Liver (tissue), 9 donors: ENCODE results near the gene GTPBP6. TPM values are rescaled to one million over a fixed set of nuclear protein-coding genes. Genes with fewer than 3 reads are reported as not detected.

Source experiments
- DNase-seq: peaks from one replicate; pipeline ENCODE4 v3.0.0-alpha.2; 2017; ENCODE audit warnings: low spot score
- H3K27ac ChIP-seq, 2 donors: one replicate each; pipeline ENCODE4 v1.7.0; 2013; ENCODE audit warnings: inconsistent platforms in 2 of 2, low read length in 2 of 2, control low read depth in 1 of 2, low read depth in 1 of 2, mild to moderate bottlenecking in 1 of 2
- H3K27me3 ChIP-seq, 4 donors: one replicate each; pipeline versions ENCODE4 v1.6.1 to v1.7.0; 2013; ENCODE audit warnings: low read length in 3 of 4, inconsistent platforms in 1 of 4, mild to moderate bottlenecking in 1 of 4, moderate library complexity in 1 of 4; ENCODE audit not compliant: control insufficient read depth in 4 of 4, insufficient read depth in 4 of 4
- H3K36me3 ChIP-seq, 4 donors: one replicate each; pipeline versions ENCODE4 v1.6.1 to v1.7.0; 2013; ENCODE audit warnings: low read length in 3 of 4, mild to moderate bottlenecking in 3 of 4, low read depth in 1 of 4, moderate library complexity in 1 of 4; ENCODE audit not compliant: control insufficient read depth in 4 of 4, insufficient read depth in 3 of 4
- H3K4me1 ChIP-seq, 4 donors: one replicate each; pipeline versions ENCODE4 v1.6.1 to v1.7.0; 2013; ENCODE audit warnings: low read length in 3 of 4, mild to moderate bottlenecking in 3 of 4, moderate library complexity in 1 of 4; ENCODE audit not compliant: control insufficient read depth in 4 of 4, insufficient read depth in 4 of 4
- H3K4me3 ChIP-seq, 3 donors: one replicate each; pipeline versions ENCODE4 v1.6.1 to v1.7.0; 2013; ENCODE audit warnings: low read length in 3 of 3, control low read depth in 1 of 3, low read depth in 1 of 3, mild to moderate bottlenecking in 1 of 3
- H3K9ac ChIP-seq, 2 donors: one replicate each; pipeline ENCODE4 v1.7.0; 2013; ENCODE audit warnings: low read length in 2 of 2, mild to moderate bottlenecking in 2 of 2, moderate library complexity in 2 of 2, control low read depth in 1 of 2, low read depth in 1 of 2
- H3K9me3 ChIP-seq, 4 donors: one replicate each; pipeline versions ENCODE4 v1.6.1 to v1.7.0; 2013; ENCODE audit warnings: low read length in 3 of 4; ENCODE audit not compliant: control insufficient read depth in 4 of 4
- EGR1 ChIP-seq, 2 donors: IDR thresholded peaks; 2 replicates each; pipeline ENCODE4 v1.6.1; 2016 to 2018; ENCODE audit warnings: antibody characterized with exemption in 2 of 2, low read depth in 2 of 2
- FOXA1 ChIP-seq: IDR thresholded peaks from 2 replicates; pipeline ENCODE4 v1.6.1; 2016; ENCODE audit warnings: antibody characterized with exemption
- FOXA2 ChIP-seq: IDR thresholded peaks from 2 replicates; pipeline ENCODE4 v1.6.1; 2016; ENCODE audit warnings: antibody characterized with exemption
- GABPA ChIP-seq, 2 donors: IDR thresholded peaks in 1 of 2; conservative IDR thresholded peaks in 1 of 2; 2 replicates each; pipeline ENCODE4 v1.6.1; 2016; ENCODE audit warnings: antibody characterized with exemption in 2 of 2, mild to moderate bottlenecking in 1 of 2, moderate library complexity in 1 of 2
- HNF4A ChIP-seq, 2 donors: conservative IDR thresholded peaks; 2 replicates each; pipeline ENCODE4 v1.6.1; 2016; ENCODE audit warnings: antibody characterized with exemption in 2 of 2, mild to moderate bottlenecking in 2 of 2
- HNF4G ChIP-seq: IDR thresholded peaks from 2 replicates; pipeline ENCODE4 v1.6.1; 2016; ENCODE audit warnings: antibody characterized with exemption
- JUND ChIP-seq, 2 donors: IDR thresholded peaks; 2 replicates each; pipeline ENCODE4 v1.6.1; 2016; ENCODE audit warnings: antibody characterized with exemption in 2 of 2
- NR2F2 ChIP-seq: IDR thresholded peaks from 2 replicates; pipeline ENCODE4 v1.6.1; 2016; ENCODE audit warnings: antibody characterized with exemption
- RAD21 ChIP-seq, 2 donors: IDR thresholded peaks; 2 replicates each; pipeline ENCODE4 v1.6.1; 2016; ENCODE audit warnings: antibody characterized with exemption in 2 of 2, mild to moderate bottlenecking in 2 of 2
- RXRA ChIP-seq, 2 donors: IDR thresholded peaks; 2 replicates each; pipeline ENCODE4 v1.6.1; 2017 to 2018; ENCODE audit warnings: antibody characterized with exemption in 2 of 2, mild to moderate bottlenecking in 1 of 2
- SP1 ChIP-seq: IDR thresholded peaks from 2 replicates; pipeline ENCODE4 v1.6.1; 2018; ENCODE audit warnings: antibody characterized with exemption, mild to moderate bottlenecking
- TAF1 ChIP-seq: conservative IDR thresholded peaks from 2 replicates; pipeline ENCODE4 v1.6.1; 2016; ENCODE audit warnings: antibody characterized with exemption, mild to moderate bottlenecking
- YY1 ChIP-seq: IDR thresholded peaks from 2 replicates; pipeline ENCODE4 v1.6.1; 2016; ENCODE audit warnings: antibody characterized with exemption, mild to moderate bottlenecking
- WGBS: extraction: QIAGEN DNeasy Blood & Tissue Kit; methylation state at CpG from one replicate; pipeline ENCODE4 v1.1.7; 2013; 5-methylcytosine and 5-hydroxymethylcytosine counted together
- polyA plus RNA-seq, 2 donors: library from polyadenylated mRNA; stranded (reverse) in 1 of 2; unstranded in 1 of 2; fragments of 200-250 nt in 1 of 2; fragments of >200 nt in 1 of 2; fragmentation: Nextera tagmentation in 1 of 2; extraction: Ambion mirVana in 1 of 2; gene quantifications; one replicate each; pipeline versions ENCODE4 v1.2.1 to v1.2.3, GENCODE V29; 2013 to 2015
- total RNA-seq, 2 donors: library from RNA; depleted of rRNA; stranded (reverse); fragments of >200 nt; gene quantifications; one replicate each; pipeline ENCODE4 v1.2.3, GENCODE V29; 2014
- TF ChIP-seq, protein P1 (sequence below): IDR thresholded peaks from 2 replicates; pipeline ENCODE4 v1.6.1; 2016; ENCODE audit warnings: antibody characterized with exemption
- TF ChIP-seq, protein P2 (sequence below): fragments of 150-350 bp; IDR thresholded peaks from 2 replicates; pipeline ENCODE4 v1.5.1; 2017; ENCODE audit warnings: improper control_type of control experiment, low read depth, low read length; ENCODE audit not compliant: missing input control
- TF ChIP-seq, protein P3 (sequence below): IDR thresholded peaks from 2 replicates; pipeline ENCODE4 v1.6.1; 2016; ENCODE audit warnings: antibody characterized with exemption
- TF ChIP-seq, protein P4 (sequence below): IDR thresholded peaks from 2 replicates; pipeline ENCODE4 v1.6.1; 2016; ENCODE audit warnings: antibody characterized with exemption, mild to moderate bottlenecking
- TF ChIP-seq, protein P5 (sequence below): IDR thresholded peaks from 2 replicates; pipeline ENCODE4 v1.6.1; 2016; ENCODE audit warnings: antibody characterized with exemption
- donor health status: healthy.
- donor health status: healthy.
- donor health status: healthy.
- donor health status: healthy.
- donor health status: healthy.

GTPBP6 gene
- total and polyA plus RNA-seq, 4 donors: 11.3 to 29.2 (median 16.6) TPM

DNA sequence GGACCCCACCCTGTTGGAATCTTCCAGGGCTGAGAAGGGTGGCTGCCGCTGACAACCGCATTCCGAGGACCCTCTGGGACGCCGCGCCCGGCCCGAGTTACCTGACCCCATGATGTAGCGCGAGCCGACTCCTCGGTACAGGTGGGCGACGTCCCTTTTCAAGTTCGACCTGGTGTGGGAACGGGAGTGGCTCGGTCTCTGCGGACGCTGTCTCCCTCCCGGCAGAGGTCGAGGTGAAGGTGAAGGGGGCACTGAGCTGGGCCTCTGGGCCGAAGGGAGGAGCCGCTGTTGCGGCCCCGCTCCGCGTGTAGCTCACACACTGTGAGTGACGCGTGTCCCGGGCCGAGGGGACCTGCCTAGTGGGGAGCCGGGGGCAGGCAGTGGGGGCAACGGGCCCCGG is 4.5 kb downstream of the GTPBP6 start:
- H3K27ac ChIP-seq: no peak overlapping the region
- no peak for DNase-seq
- 98% methylated on average over 34 of the region's 34 CpGs for WGBS
- peaks cover 0 to 2% (median 0%) of the 10 kb centered on the region in 4 donors for H3K4me1 ChIP-seq
- no peak overlapping the region for H3K9ac ChIP-seq
- no peak overlapping the region for H3K4me3 ChIP-seq
- TF ChIP-seq YY1 (no peak), FOXA2 (no peak), TAF1 (no peak), RXRA (IDR thresholded peaks at IDR 0.05) (no peak), NR2F2 (no peak), HNF4G (no peak), GABPA (IDR thresholded peaks at IDR 0.05 in 1 of 2, conservative IDR thresholded peaks at IDR 0.05 in 1 of 2) (no peak), RAD21 (IDR thresholded peaks at IDR 0.05) (no peak), FOXA1 (no peak), HNF4A (conservative IDR thresholded peaks at IDR 0.05) (no peak), EGR1 (IDR thresholded peaks at IDR 0.05; ENCODE audit: low read depth in 2 of 2) (no peak), JUND (IDR thresholded peaks at IDR 0.05) (no peak), SP1 (no peak)
- TF ChIP-seq, protein P1, sequence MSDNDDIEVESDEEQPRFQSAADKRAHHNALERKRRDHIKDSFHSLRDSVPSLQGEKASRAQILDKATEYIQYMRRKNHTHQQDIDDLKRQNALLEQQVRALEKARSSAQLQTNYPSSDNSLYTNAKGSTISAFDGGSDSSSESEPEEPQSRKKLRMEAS: no peak
- TF ChIP-seq, protein P2, sequence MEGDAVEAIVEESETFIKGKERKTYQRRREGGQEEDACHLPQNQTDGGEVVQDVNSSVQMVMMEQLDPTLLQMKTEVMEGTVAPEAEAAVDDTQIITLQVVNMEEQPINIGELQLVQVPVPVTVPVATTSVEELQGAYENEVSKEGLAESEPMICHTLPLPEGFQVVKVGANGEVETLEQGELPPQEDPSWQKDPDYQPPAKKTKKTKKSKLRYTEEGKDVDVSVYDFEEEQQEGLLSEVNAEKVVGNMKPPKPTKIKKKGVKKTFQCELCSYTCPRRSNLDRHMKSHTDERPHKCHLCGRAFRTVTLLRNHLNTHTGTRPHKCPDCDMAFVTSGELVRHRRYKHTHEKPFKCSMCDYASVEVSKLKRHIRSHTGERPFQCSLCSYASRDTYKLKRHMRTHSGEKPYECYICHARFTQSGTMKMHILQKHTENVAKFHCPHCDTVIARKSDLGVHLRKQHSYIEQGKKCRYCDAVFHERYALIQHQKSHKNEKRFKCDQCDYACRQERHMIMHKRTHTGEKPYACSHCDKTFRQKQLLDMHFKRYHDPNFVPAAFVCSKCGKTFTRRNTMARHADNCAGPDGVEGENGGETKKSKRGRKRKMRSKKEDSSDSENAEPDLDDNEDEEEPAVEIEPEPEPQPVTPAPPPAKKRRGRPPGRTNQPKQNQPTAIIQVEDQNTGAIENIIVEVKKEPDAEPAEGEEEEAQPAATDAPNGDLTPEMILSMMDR: no peak
- TF ChIP-seq, protein P3, sequence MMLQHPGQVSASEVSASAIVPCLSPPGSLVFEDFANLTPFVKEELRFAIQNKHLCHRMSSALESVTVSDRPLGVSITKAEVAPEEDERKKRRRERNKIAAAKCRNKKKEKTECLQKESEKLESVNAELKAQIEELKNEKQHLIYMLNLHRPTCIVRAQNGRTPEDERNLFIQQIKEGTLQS: no peak
- TF ChIP-seq, protein P4, sequence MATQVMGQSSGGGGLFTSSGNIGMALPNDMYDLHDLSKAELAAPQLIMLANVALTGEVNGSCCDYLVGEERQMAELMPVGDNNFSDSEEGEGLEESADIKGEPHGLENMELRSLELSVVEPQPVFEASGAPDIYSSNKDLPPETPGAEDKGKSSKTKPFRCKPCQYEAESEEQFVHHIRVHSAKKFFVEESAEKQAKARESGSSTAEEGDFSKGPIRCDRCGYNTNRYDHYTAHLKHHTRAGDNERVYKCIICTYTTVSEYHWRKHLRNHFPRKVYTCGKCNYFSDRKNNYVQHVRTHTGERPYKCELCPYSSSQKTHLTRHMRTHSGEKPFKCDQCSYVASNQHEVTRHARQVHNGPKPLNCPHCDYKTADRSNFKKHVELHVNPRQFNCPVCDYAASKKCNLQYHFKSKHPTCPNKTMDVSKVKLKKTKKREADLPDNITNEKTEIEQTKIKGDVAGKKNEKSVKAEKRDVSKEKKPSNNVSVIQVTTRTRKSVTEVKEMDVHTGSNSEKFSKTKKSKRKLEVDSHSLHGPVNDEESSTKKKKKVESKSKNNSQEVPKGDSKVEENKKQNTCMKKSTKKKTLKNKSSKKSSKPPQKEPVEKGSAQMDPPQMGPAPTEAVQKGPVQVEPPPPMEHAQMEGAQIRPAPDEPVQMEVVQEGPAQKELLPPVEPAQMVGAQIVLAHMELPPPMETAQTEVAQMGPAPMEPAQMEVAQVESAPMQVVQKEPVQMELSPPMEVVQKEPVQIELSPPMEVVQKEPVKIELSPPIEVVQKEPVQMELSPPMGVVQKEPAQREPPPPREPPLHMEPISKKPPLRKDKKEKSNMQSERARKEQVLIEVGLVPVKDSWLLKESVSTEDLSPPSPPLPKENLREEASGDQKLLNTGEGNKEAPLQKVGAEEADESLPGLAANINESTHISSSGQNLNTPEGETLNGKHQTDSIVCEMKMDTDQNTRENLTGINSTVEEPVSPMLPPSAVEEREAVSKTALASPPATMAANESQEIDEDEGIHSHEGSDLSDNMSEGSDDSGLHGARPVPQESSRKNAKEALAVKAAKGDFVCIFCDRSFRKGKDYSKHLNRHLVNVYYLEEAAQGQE: no peak
- TF ChIP-seq, protein P5, sequence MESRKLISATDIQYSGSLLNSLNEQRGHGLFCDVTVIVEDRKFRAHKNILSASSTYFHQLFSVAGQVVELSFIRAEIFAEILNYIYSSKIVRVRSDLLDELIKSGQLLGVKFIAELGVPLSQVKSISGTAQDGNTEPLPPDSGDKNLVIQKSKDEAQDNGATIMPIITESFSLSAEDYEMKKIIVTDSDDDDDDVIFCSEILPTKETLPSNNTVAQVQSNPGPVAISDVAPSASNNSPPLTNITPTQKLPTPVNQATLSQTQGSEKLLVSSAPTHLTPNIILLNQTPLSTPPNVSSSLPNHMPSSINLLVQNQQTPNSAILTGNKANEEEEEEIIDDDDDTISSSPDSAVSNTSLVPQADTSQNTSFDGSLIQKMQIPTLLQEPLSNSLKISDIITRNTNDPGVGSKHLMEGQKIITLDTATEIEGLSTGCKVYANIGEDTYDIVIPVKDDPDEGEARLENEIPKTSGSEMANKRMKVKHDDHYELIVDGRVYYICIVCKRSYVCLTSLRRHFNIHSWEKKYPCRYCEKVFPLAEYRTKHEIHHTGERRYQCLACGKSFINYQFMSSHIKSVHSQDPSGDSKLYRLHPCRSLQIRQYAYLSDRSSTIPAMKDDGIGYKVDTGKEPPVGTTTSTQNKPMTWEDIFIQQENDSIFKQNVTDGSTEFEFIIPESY: no peak
- no peaks in the 10 kb centered on the region for H3K27me3 ChIP-seq
- H3K36me3 ChIP-seq: peaks cover 7 to 47% (median 36%) of the 10 kb centered on the region in 4 donors
- no peaks in the 10 kb centered on the region for H3K9me3 ChIP-seq
